EL (cell line): ENCODE results near the gene BICDL1.
"Not testable (repeated sequence)": the region's sequence is repeated elsewhere in the genome, so short reads cannot be mapped to it uniquely, and the experiment has no call there.

Source experiments
- DNase-seq: peaks from one replicate; pipeline ENCODE4 v3.0.0-alpha.2; 2016

The BICDL1 gene, protein sequence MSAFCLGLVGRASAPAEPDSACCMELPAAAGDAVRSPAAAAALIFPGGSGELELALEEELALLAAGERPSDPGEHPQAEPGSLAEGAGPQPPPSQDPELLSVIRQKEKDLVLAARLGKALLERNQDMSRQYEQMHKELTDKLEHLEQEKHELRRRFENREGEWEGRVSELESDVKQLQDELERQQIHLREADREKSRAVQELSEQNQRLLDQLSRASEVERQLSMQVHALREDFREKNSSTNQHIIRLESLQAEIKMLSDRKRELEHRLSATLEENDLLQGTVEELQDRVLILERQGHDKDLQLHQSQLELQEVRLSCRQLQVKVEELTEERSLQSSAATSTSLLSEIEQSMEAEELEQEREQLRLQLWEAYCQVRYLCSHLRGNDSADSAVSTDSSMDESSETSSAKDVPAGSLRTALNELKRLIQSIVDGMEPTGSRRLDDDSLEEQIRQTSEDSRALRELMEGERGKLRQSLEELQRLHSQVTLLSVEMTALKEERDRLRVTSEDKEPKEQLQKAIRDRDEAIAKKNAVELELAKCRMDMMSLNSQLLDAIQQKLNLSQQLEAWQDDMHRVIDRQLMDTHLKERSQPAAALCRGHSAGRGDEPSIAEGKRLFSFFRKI

DNA sequence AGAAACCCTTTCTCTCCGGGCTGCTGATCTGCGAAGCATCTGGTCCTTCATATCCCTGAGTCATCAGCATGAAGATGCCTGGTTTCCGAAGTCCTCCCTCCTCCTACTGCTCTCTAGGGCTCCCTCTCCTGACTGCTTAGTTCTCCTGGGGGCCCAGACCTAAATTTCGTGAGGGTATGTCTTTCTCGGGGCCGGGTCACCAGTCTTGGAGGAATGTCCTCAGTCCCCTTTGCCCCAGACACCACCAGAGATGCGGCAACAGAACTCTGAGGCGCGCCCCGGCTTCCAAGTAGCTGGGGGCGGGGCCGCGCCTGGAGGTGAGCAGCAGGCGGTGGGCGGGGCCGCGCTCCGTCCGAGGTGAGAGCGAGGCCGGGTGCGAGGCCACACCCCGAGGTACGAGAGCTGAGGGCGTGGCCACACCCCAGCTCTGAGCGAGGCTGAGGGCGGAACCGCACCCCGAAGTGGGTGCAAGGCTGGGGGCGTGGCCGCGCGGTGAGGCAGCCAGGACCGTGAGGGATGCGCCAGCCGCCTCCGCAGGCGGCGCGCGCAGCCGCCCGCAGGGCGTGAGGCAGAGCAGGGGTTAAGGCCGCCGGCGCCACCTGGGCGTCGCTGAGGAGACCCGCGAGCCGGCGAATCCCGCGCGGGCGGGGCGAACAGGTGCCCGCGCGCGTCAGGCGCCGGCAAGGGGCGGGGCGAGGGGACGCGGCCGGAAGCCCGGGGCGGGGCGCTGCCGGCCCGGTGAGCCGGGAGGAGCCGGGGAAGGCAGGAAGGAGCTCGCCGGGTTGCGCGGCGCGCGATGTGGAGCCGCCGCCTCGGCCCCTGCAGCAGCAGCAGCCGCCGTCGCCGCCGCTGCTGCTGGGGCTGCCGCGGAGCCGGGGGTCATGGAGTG lies at the start of gene BICDL1:
BICDL1 (plus strand) TSS at position 765 of the 889 bp plus-strand sequence. CDS start 633 bp downstream, outside the sequence.
- DNase-seq, result peak; percentile 52

DNA sequence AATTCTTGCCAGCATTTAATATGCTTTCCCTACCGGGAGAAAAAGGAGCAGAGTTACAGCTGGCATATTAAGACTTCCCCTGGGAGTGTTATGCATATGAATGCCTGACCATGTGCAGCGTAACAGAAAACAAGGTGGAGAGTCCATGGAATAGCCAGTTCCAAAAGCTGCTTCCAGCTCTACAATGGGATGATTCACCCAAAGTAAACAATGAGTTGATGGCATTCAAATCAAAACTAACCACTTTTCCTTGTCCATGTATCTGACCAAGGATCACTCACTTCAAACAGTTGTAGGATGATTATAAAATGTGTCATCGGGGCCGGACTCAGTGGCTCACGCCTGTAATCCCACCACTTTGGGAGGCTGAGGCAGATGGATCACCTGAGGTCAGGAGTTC lies 48.1 kb upstream of the BICDL1 start:
- DNase-seq, result peak; percentile 67

DNA sequence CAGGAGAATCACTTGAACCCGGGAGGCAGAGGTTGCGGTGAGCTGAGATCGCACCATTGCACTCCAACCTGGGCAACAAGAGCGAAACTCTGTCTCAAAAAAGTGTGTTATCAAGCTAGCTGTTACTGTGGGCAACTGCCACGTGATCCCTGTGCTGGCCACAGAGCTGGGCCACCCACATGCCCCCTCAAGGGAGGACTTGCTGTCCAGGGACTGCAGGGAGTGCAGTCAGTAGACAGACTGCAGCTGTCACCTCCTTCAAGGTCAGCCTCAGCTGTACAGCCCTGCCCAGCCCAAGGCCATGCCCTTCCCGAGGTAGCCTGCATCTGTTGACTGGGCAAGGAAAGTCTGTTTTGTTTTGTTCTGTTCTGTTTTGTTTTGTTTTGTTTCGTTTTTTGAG lies 46.6 kb upstream of the BICDL1 start:
- DNase-seq, result no peak

DNA sequence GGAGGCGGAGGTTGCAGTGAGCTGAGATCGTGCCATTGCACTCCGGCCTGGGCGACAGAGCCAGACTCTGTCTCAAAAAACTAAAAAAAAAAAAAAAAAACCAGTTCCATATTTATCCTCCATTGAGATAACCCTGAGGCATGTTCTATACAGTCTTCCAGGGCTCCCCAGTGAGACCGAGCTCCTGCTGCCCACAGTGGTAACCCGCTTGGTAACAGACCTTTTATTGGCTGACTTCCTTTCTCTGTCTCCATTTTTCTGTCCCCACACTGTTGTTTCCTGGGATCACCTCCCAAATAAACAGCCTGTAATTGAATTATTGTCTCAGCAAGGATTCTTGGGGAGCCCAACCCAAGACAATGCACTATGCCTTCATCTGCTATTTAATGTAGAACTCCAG lies 42.8 kb upstream of the BICDL1 start:
- DNase-seq, result no peak

DNA sequence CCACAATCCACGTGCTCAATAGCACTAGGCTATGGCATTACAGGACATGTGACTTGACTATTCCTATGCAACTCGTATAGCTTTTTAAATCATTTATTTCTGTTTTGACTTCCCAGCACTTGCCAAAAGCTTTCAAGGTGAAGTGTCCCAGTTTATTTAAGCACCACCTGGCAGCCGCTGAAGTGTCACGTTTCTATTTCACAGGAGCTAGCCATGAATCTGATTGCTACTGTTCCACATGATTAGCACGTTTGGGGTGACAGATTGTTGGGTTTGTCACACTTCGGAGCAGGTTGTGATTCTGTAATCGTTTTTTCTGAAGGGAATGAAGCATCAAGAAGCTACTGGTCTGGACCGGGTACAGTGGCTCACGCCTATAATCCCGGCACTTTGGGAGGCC lies 39.9 kb upstream of the BICDL1 start:
- DNase-seq, result no peak

DNA sequence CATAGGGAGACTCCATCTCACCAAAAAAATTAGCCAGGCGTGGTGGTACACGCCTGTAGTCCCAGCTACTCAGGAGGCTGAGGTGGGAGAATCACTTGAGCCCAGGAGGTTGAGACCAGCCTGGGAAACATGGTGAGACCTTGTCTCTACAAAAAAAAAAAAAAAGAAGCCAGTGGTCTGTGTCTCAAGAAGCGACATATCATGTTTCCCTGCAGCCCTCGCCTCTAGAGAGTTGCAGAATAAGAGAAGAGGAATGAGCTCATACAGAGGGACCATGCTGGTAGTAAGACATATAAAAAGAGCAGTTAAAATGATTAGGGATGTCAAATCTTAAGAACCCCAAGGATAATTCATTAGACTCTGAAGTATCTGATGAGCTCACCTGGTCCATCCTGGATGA lies 39.4 kb upstream of the BICDL1 start:
- DNase-seq, result no peak

DNA sequence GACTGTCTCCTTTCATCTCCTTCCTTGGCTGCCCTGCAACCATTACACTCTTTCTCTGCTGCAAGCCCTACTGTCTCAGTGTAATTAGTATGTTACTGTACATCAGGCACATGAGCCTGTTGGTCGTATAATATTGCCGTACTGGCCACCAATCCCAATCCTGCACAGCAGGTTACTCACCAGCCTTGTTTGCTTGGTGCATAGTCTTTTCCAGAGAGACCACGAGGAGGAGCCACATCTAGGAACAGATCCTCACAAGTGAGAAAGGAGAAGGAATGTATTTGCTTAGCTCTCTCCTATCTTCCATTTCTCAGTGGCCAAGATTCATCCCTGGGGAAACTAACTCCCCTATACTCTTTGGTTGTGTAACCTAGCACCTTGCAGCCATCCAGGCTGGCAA lies 33.0 kb upstream of the BICDL1 start:
- DNase-seq, result no peak

DNA sequence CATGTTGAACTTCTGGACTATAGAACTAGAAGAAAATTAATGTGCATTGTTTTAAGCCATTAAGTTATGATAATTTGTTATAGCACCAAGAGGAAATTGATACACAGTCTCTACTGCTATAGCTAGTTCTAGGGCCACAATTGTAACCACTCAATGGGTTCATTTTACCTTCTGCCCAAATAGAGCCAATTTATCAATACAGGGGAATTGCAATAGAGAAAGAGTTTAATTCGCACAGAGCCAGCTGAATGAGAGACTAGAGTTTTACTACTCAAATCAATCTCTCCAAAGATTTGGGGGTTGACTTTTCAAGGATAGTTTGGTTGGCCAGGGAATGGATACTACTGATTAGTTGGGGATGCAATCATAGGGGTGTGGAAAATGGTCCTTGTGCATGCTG lies 31.9 kb upstream of the BICDL1 start:
- no peak for DNase-seq

DNA sequence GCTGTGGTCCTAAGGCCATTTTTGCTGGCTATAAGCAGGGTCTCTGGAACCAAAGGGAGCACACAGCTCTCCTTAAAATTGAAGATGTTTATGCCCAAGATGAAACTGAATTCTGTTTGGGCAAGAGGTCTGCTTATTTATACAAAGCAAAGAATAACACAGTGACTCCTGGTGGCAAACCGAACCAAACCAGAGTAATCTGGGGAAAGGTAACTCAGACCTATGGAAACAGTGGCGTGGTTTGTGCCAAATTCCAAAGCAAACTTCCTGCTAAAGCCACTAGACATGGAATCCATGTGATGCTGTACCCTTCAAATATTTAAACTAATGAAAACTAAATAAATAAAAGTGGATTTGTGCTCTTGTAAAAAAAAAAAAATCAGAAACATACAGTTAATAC lies 29.6 kb upstream of the BICDL1 start:
- no peak for DNase-seq

DNA sequence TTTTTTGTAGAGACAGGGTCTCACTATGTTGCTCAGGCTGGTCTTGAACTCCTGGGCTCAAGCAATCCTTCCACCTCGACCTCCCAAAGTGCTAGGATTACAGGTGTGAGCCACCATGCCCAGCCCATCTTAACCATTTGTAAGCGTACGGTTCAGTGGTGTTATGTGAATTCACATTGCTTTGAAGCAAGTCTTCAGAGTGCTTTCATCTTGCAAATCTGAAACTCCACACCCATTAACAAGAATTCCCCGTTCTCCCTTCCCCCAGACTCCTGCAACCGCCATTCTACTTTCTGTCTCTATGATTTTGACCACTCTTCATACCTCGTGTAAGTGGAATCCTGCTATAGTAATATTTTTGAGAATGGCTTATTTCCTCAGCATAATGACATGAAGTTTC lies 24.9 kb upstream of the BICDL1 start:
- no peak for DNase-seq

DNA sequence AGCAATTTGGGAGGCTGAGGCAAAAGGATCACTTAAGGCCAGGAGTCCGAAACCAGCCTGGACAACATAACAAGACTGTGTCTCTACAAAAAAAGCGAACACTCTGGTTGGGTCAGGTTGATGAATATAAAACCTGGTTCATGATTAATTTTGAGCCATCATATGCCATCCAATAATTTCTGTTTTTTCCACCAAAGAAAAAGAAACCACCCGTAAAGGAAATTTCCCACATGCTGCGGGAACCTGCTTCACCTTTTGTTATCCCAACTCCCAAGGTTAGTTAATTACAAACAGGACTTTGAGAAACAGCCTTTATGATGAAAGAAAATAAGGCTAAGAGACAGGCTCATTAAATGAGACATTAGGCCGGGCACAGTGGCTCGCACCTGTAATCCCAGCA lies 24.1 kb upstream of the BICDL1 start:
- DNase-seq, result no peak

DNA sequence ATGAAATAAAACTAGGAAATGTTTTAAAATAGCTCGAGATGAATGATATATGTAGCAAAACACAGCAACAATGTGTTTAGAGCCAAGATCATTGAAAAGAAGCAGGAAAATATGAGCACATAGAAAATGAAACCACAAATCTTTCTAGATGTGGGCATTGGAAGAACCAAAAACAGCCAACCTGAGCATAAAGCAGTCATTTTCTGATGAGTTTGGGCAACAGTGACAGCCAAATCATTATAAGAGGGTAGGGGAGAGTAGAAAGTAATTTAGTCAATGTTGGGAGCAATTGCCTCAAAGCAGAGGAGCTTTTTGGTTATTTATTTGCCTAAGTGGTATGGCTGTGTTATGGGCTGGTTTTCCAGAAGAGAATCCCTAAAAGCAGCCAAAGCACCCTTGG lies 8.8 kb upstream of the BICDL1 start:
- DNase-seq, result no peak

DNA sequence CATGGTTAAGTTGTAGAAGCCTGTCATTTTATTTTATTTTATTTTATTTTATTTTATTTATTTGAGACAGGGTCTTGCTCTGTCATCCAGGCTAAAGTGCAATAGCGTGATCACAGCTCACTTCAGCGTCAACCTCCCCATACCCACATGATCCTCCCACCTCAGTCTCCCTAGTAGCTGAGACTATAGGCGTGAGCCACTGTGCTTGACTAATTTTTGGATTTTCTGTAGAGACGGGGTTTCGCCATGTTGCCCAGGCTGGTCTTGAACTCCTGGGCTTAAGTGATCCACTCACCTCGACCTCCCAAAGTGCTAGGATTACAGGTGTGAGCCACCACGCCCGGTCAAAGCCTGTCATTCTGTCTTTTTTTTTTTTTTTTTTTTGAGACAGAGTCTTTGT lies 8.3 kb upstream of the BICDL1 start:
- not testable (repeated sequence) for DNase-seq

DNA sequence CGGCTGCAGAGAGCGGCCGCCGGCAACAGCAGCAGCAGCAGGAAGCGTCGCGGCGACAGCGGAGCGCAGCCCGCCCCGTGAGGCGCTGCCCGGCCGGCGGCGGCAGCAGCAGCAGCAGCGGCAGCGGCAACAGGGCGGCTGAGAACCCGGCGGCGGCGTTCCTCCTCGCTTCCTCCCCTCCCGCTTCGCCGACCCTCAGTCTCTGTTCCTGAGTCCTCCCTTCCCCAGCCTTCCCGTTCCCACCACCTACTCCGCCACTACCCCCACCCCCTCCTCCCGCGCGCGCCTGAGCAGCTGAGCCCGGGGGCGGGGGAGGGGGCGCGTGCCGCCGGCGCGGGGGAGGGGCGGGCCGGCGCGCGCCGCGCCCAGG lies 310 bp downstream of the BICDL1 start:
- DNase-seq, result no peak

DNA sequence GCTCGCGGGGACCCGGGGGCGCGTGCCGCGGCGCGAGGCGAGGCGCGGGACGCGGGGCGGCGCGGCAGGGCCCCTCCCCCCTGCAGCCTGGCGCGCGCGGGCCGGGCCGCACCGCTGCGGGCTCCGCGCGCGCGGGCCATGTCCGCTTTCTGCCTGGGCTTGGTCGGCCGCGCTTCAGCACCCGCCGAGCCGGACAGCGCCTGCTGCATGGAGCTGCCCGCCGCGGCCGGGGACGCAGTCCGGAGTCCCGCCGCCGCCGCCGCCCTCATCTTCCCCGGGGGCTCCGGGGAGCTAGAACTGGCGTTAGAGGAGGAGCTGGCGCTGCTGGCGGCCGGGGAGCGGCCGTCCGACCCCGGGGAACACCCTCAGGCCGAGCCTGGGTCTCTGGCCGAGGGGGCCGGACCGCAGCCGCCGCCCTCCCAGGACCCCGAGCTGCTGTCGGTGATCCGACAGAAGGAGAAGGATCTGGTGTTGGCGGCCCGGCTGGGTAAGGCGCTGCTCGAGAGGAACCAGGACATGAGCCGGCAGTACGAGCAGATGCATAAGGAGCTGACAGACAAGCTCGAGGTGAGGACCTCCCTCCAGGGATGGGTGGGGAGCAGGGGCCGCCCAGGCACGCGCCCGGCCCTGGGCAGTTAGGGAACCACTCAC lies 820 bp downstream of the BICDL1 start:
- DNase-seq, result peak; percentile 62

DNA sequence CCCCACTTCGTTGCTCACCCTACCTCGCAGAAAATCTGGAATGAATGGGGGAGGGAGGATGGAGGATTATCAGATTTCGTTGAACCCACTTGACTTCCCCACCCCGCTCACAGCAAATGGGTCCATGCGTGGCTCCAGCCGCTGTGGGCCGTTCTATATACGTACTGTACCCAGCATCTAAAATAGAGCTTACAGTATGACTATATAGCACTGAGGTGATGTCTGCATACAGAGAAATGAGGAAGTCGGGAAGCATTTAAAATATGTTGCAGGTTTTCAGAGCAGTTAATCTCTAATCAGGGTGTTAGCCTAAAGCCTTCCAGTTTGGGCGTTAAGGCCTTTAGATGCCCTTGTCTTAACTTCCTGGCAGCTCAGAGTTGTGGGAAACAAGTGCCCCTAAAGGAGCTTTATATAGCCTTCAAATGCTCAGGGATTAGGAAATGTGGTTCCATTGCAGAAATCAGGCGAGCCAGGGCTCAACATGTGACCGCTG lies 1.4 kb downstream of the BICDL1 start:
- no peak for DNase-seq

DNA sequence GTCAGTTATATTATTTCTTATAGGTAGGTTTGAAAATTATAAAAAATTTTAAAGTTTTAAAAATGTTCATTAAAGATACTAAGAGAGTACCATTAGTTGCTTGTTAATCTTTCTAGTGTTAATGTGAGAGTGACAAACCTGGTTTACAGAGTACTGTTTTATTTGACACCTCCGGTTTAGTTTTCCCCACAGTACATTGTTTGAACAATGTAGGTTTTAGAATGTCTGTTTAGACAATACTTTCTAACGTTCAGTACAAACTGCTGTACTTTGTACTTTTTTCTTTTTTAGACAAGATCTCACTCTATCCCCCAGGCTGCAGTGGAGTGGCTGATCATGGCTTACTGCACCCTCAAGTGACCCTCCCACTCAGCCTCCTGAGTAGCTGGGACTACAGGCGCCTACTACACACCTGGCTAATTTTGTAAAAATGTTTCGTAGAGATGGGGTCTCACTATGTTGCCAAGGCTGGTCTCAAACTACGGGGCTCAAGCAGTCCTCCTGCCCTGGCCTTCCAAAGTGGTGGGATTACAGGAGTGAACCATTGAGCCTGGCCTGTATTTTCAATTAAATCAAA lies 3.2 kb downstream of the BICDL1 start:
- DNase-seq, result no peak

DNA sequence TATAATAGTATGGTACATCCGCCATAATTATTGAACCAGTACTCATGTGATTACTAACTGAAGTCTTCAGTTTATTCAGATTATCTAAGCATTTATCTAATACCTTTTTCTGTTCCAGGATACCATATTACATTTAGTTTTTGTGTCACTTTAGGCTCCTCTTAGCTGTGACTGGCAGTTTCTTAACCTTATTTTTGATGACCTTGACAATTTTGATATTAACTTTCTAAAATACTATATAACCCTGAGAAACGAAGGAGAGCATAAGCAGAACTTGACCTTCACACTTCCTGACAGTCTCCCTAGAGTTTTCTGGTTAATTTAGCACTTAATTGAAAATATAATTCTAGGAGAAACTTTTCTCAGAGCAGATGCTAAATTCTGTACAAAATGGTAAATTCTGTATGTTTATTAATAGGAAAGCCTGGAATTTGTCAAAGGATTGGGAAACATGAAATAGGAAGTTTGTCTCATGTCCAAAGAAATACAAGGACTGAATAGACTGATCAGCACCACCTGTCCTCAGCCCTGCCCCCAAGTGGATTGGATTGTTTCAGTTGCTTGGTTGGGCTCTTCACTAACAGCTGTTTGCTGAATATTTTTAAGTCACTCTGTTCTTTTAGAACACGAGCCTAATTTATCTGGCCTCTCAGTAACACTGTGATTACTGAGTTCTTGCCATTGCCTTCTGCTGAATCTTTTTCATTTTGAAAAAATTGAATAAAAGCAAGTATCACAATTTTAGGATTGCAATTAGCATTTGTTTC lies 6.0 kb downstream of the BICDL1 start:
- no peak for DNase-seq

DNA sequence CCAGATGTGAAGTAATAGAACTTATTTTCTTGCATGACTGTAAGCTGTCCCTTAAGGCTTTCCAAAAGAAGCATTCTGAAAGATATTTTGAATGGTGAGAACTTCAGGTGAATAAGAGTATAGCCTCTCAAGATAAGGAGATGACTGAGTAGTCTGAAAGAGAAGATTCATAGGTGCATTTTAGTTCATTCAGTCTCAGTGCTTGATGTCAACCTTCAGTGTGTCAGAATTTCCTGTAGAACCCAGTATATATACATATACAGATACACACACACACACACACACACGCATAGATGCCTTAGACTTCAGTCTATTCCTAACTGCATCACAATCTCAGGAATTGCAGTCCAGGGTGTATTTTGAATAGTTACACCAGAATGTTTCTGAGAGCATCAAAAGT lies 7.4 kb downstream of the BICDL1 start:
- DNase-seq, result no peak

DNA sequence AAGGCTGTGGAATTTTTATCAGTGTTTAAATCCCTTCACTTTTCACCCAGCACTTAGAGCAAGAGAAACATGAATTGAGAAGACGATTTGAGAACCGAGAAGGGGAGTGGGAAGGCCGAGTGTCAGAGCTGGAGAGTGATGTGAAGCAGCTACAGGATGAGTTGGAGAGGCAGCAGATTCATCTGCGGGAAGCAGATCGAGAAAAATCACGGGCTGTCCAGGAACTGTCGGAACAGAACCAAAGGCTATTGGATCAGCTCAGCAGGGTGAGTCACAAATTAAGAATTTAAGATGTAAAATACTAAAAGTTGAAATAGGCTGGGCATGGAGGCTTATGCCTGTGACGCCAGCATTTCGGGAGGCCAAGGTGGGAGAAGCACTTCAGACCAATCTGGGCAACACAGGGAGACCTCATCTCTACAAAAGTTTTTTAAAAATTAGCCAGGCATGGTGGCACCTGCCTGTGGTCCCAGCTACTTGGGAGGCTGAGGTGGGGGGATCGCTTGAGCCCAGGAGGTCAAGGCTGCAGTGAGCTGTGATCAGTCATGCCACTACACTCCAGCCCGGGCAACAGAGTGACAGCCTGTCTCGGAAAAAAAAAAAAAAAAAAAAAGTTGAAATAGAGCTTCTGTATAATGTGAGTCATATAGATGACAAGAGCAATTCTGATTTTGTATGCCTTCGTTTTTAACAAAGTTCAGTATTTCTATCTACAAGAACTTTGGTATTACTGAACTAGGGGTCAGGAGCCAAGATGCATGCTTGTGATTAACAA lies 9.6 kb downstream of the BICDL1 start:
- no peak for DNase-seq

DNA sequence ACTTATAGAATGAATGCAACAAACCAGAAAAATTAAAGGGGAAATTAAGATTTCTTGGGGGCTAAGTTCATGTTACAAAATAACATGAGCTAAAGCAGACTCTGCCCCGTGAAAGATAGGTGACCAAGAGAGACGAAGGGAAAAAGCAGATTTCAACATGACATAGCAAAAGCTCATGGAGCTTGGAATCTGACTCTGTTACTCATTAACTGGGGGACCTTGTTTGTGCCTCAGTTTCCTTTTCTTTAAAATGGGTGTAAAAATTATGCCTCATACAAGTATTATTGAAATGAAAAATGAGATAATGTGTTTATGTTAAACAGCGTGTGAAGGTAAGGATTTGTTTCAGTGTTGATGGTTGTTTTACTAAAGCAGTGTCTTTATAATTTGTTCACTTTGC lies 11.5 kb downstream of the BICDL1 start:
- DNase-seq, result no peak
